GM12874 (cell line): Measurements from ENCODE around the gene DZANK1.

Experiments
- TF ChIP-seq, protein P1 (sequence below): IDR thresholded peaks from 2 replicates; pipeline ENCODE4 v1.5.1; 2011; ENCODE audit warnings: low read depth, mild to moderate bottlenecking, control low read depth, low read length, moderate library complexity; ENCODE audit not compliant: insufficient read depth

The DZANK1 gene

GRCh38 chr20:18504479-18505060, 37.7 kb upstream of the DZANK1 start:
- TF ChIP-seq, protein P1, sequence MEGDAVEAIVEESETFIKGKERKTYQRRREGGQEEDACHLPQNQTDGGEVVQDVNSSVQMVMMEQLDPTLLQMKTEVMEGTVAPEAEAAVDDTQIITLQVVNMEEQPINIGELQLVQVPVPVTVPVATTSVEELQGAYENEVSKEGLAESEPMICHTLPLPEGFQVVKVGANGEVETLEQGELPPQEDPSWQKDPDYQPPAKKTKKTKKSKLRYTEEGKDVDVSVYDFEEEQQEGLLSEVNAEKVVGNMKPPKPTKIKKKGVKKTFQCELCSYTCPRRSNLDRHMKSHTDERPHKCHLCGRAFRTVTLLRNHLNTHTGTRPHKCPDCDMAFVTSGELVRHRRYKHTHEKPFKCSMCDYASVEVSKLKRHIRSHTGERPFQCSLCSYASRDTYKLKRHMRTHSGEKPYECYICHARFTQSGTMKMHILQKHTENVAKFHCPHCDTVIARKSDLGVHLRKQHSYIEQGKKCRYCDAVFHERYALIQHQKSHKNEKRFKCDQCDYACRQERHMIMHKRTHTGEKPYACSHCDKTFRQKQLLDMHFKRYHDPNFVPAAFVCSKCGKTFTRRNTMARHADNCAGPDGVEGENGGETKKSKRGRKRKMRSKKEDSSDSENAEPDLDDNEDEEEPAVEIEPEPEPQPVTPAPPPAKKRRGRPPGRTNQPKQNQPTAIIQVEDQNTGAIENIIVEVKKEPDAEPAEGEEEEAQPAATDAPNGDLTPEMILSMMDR, result no peak

GRCh38 chr20:18497603-18498002, 30.8 kb upstream of the DZANK1 start:
- TF ChIP-seq, protein P1, result no peak

DNA sequence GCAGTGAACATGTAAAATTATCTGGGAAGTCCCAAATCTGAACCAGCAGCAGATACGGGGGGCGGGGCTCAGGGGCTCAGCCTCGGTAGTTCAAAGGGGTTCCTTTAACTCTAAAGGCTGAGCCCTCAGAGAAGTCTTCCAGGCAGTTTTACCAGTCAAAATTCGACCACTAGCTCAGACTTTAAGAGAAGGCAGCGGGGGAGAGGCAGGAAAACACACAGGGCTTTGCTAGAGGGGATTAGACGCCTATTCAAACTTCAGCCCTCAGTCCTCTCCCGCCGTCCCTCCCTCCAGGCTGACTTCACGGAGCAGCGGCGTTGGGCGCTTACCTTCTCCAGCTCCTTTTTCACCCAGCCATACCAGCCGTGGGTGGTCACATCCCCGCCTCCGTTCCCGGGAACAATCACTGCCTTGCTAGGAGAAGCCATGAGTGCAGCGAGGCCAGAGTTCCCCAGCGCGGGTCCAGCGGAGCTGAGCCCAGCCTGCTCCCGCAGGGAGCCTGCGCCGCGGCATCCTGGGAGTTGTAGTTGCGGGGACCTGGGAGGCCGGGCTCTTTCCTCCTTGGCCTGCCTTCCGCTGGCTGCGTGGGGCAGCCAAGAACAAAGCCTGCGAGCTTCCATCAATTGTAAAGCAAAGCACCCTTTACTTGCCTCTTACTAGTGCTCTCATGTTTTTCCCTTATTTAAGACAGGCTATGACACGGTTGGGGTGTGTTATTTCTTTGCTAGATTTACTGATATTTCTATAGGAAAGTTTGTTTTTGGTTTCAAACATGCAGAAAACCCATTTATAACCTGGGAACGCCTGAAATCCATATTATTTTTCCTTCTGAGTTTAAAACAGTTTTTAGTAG, 30.1 kb upstream of the DZANK1 start, which contains the start of gene RBBP9:
Gene RBBP9 (minus strand): TSS at position 486 of the 853 bp plus-strand sequence. CDS start 58 bp downstream, at position 428.
- TF ChIP-seq, protein P1, result no peak

- TF ChIP-seq, protein P1, result no peak
Observed at GRCh38 chr20:18496042-18496441, 29.2 kb upstream of the DZANK1 start.

DNA sequence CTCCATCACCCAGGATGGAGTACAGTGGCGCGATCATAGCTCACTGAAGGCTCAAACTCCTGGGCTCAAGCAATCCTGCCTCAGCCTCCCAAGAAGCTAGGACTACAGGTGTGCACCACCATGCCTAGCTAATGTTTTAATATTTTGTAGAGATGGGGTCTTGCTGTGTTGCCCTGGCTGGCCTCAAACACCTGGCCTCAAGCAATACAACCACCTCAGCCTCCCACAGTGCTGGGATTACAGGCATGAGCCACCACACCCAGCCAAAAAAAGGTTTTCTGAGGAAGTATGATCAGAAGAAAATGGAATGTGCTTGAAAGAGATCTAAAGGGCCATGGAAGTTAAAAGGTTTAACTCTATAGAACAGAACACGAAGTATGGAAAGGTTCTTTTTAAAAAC, 21.5 kb upstream of the DZANK1 start:
- TF ChIP-seq, protein P1, result no peak

- TF ChIP-seq, protein P1, result no peak
Observed at GRCh38 chr20:18481596-18481995, 14.8 kb upstream of the DZANK1 start.

GRCh38 chr20:18477821-18478220, 11.0 kb upstream of the DZANK1 start:
- TF ChIP-seq, protein P1, result no peak
